ENCODE data around the gene PROSER2.

Gene PROSER2

DNA sequence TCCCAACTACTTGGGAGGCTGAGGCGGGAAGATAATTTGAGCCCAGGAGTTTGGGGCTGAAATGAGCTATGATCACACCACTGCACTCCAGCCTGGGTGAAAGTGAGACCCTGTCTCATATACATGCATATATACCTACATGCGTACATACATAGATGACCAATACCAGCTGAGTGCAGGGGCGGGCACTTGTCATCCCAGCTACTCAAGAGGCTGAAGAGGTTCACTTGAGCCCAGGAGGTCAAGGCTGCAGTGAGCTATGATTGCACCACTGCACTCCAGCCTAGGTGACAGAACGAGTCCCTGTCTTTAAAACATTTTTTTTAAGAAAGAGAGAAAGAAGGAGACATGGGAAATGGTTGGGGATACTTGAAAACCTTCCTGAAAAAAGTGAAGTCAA lies 17.4 kb upstream of the PROSER2 start:
- DNase-seq, result no peak

DNA sequence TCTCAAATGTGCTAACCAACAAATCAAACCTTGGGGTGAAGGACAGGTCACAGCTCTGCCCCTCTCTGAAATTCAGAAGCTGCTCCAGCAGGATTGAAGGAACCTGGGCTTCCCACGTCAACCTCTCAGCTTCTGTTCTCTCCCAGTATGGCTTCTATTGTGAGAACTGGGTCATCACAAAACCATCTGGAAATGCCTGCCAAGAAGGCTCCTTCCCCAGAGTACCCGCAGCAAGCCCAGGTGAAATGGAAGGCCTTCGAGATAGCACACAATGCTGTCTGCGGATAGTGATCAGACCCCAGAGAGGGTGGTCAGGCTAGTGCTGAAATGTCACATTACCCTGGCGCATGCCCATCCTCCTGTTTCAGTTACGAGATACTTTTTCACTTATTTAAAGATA lies 16.4 kb upstream of the PROSER2 start:
- DNase-seq, result no peak

DNA sequence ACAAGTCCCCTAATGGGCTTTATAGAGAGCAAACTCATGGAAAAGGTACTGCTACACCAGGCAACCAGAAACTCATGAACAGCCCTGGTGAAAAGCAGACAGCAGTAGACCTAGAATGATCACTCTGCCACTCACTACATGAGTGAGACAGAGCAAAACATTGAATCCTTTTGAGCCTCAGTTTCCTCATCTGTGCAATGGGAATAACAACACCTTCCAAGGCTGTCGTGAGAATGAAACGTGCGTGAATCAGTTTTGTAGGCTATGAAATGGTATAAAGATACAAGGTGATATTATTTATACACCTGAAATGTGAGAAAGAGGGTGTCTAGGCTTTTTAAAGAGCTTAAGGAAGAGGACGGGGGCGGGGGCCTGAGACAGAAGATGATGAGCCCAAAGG lies 14.3 kb upstream of the PROSER2 start:
- no peak for DNase-seq

DNA sequence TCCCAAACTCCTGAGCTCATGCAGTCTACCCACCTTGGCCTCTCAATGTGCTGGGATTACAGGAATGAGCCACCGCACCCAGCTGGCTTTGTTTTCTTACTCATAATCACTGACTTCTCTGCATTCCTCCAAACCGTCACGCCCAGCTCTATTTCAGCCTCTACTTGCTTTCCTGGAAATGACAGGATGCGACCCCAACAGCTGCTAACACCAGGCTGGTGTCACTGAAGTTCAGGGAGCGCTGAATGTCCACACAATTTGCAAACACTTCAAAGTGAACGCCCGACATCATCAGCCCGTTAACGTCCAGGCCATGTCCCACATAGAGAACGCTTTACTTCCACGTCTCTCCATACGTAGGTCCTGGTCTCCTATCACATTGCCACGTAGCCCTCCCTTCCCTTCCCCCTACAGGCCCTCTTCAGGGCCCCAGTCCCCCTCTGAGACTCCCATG lies 12.8 kb upstream of the PROSER2 start:
- DNase-seq, result no peak

DNA sequence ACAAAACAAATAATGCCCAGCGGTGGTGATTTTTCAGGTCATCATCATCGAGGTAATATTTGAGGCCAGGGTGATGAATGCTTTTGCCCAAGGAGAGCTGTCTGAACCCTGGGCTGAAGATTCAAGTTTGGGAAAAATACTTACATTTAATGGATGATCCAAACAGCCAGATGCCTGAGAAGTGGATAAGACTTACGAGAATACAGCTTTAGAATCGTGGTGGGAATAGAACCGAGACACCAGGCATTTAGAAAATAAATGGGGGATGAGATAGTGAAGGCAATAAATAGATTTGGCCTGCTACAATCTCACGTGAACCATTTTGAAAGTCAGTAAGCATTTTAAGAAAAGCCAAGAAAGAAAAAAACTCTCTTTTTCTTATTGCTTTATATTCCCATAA lies 12.2 kb upstream of the PROSER2 start:
- DNase-seq, result no peak

DNA sequence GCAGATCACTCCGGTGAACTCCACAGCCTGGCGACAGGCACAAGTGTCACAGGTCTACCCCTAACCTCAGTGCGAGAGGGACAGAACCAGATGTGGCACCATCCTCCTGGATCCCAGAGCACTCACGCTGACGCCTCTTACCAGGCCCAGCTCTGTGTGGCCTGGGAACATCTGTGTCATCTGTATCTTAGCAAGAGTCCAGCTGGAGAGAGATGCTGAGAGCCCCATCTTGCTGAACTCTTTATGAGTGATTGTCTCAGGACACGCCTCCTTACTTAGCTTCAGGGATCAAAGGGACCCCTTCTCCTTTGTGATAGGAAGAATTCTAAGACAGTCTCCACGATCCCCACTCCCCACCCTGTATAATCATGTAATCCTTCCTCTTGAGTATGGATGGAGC lies 10.0 kb upstream of the PROSER2 start:
- DNase-seq, result no peak

DNA sequence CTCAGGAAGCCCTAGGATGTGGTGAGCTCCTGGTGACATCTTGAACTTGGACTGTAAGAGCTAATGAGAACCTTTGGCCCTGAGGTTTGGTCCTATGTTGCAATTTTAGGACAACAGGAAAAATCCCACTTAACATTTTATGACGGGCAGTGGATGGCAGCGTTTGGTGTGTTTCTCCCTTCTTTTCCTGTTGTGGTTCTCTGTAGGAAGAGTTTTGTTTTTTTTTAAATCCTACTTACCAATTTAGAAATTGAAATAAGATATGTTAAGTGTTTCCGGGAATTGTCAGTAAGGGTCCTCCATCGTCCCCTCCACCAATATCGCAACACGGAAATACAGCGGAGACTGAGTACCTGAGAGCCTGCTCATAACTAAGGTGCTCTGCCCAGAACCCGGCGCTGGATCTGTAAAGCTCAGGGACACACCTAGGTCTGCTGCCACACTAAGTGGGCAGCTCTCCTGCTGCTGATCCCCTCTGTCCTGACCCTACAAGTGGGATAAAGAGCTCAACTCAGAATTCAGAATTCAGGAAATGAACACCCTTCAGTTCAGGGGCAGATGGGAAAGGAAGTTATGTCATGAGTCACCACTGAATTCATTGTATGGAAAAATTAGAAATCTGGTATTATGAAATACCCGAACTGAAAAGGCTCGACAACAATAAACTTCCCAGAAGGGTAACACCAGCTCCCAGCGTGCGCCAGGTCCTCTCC lies 9.1 kb upstream of the PROSER2 start:
- no peak for DNase-seq

DNA sequence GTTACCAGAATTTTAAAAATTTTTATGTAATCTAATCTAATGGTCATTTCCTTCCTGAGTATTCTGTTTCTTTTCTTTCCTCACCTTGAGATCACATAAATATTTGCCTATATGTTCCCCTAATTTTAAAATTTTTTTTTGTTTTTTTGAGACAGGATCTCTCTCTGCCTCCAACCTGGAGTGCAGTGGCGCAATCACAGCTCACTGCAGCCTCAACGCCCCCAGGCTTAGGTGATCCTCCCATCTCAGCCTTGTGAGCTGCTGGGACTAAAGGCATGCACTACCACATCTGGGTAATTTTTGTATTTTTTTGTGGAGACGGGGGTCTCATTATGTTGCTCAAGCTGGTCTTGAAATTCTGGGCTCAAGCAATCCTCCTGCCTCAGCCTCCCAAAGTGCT lies 4.1 kb upstream of the PROSER2 start:
- DNase-seq, result no peak

DNA sequence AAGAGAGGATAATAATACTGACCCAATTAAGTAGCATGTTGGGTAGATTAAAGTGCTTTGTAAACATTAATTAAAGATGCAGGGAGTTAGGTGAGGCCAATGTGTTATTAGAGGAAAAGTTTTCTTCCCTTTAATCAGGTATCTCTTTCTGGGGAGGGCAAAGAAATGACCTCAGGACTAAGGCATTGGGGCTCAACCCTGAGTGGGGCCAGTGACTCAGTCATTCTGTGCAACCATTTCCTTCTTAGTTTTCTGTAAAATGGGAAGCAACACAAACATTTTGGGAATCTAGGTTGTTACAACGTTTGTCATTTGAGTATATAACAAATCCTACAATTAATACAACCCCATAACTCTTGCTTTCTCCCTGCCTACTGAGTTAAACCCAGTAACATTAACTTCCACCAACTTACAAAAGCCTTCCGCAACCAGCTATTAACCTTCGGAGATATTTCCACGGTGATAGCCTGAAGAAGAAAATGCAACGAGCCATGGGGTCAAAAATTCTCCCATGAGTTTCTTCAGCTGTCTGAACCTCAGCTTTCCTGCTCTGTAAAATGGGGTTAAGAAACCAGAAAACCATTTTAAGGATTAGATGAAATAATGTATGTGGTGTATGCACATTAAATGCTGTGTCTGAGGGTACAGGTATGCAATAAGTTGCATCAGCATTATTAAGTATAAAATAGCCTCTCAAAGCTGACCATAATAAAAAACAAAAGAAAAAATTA lies 965 bp upstream of the PROSER2 start:
- DNase-seq, result no peak

DNA sequence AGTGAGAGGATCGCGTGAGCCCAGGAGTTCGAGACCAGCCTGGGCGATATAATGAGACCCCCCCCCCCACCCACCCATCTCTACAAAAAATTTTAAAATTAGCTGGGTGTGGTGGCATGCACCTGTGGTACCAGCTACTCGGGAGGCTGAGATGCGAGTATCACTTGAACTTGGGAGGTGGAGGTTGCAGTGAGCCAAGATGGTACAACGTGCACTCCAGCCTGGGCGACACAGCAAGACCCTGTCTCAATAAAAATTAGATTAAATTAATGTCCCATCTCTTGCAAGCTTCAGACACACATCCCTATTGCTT lies 391 bp upstream of the PROSER2 start:
- no peak for DNase-seq

DNA sequence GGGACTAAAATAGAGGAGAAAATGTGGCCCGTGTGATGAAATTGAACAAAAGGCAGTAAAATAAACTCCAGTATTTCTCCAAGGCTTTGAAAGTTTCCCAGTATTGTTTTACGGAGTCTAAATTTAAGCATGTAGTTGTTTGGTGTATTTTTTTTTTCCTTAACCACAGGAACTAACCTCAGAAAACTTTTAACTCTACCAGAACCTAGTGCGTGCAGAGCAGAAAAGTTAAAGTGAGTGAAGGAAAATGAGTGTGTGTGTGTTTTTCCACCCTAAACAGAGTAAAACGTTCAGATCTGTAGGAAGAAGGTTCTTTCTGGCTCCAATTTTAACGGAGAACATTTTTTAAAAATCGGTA lies 812 bp downstream of the PROSER2 start:
- DNase-seq, result no peak

DNA sequence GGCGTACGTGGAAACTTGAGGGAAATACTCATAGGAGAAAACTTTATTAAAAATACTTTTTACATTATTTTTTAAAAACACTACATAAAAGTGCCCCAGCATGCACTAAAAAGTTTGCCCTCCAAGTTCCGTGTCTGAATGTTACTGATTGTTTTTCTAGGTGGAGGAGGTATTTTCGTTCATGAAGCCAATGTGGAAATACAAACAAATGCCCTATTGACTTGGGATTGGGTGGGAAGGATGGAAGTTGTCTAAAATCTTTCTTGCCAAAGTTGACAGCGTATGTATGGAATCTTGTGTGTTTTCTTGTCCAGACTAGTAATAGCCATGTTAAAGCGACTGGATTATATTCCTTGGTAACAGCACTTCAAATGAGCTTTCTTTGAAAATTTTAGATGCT lies 1.2 kb downstream of the PROSER2 start:
- DNase-seq, result no peak

DNA sequence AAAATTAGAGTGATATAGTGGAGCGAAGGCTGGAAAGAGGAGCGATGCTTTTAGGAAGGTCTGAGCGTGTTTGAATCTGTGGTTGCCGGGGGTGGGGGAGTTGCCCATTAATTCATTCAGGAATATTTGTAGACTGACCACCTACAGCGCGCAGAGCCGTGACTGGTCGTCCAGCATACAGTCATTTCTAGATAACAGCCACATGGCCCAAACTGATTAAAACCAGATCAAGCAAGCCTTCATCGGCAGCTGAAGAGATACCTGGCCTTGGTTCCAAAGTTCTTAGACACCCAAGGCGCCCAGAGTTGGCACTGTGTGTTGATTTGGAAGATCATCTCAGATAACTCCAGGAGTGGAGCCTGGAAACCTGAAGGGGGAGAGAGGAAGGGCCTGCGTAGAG lies 1.7 kb downstream of the PROSER2 start:
- DNase-seq, result no peak

DNA sequence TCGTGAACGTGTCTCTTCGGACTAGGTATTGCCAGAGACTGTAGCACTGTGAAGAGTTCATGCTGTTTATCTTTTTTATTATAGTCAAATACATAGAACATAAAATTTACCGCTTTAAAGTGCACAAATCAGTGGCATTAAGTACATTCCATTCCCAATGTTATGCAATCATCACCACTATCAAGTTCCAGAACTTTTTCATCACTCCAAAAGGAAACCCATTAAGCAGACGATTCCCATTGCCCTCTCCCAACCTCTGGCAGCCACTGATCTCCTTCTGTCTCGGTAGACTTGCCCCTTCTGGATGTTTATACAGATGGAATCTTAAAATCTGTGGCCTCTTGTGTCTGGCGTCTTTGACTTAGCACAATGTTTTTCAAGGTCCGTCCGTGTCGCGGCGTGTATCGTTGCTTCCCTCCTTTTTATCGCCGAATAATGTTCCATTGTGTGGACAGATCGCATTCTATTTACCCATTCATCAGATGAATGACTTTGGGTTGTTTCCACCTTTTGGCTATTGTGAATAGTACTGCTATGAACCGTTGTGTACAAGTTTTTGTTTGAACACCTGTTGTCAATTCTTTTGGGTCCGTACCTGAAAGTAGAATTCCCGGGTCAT lies 2.7 kb downstream of the PROSER2 start:
- DNase-seq, result no peak

DNA sequence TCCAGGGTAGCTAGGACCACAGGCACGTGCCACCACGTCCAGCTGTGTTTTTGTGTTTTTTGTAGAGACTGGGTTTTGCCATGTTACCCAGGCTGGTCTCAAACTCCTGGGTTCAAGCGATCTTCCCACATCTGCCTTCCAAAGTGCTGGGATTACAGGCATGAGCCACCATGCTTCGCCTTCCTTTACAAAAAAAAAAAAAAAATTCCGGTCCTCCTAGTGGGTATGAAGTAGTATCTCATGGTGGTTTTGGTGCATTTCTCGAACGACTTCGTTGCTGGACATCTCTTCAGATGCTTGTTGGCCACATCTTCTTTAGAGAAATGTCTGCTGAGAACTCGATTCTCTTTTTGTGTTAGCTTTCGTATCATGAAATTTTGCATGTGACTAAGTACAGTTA lies 3.9 kb downstream of the PROSER2 start:
- DNase-seq, result no peak

DNA sequence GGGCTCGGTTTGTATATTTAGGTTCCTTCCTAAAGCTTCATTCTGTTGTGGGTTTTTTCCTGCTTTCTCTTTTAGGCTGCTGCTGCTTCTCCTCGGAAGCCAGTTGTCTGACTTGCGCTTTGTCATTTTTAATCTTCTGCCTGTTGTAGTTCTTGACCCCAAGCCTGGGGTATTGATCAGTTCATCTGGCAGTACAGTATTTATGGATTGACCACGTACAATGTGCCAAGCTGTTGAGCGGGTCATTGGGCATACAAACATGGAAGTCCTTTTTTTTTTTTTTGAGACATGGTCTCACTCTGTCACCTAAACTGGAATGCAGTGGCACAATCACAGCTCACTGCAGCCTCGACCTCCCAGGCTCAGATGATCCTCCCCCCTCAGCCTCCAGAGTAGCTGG lies 4.3 kb downstream of the PROSER2 start:
- DNase-seq, result no peak

DNA sequence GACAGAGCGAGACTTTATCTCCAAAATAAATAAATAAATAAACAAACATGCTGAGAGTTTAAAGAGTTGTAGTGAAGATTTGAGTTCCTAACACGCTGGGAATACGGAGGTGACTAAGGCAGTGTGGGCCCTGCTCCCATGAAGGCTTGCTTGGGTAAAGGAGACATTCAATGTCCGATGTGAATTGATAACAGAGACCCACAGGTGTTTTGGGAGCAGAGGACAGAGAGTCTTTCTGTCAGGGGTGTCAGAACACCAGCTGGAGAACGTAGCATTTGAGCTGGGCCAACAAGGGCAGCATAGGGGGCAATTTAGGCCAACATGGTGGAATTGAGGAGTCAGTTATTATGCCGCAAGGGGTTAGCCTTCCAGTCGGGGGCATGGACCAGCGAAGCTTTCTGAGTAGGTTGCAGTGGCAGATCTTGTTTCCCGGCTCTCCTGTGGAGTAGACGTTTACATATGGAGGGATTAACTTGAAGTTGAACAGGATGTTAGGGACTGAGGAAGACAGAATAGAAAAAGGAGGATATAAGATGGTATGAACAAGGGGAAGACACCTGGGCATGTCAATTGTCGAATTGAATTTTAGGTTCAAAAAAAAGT lies 5.6 kb downstream of the PROSER2 start:
- DNase-seq, result no peak

DNA sequence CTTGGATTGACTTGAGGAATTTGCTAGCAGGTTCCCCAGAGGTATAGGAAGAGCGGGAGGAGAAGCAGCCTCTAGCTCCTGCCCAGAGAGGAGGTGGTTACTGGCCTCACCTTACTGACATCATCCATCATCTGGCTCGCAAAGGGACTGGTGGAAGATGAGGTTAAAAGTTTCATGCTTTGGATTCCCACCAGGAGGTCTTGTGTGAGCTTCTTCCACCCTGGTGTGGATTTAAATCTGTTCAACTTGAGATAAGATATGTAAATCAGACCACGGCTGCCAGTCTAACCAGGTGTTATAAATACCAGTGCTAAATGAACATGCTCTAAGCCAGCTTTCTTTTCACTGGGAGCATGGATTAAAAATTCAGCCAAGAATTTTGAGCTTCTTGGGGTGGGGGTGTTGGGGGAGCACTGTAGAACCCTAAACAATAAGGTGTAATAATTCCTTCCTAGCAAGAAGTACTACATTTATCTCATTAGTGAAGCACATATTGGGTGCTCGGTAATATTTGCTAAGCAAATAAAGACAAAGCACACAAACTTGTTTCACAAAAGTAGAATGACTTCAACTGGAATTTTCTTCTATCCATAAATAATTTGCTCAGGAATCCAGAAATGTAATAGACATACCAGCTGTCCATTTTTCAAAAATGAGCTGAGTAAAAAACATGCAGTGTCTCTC lies 7.8 kb downstream of the PROSER2 start:
- DNase-seq, result no peak

DNA sequence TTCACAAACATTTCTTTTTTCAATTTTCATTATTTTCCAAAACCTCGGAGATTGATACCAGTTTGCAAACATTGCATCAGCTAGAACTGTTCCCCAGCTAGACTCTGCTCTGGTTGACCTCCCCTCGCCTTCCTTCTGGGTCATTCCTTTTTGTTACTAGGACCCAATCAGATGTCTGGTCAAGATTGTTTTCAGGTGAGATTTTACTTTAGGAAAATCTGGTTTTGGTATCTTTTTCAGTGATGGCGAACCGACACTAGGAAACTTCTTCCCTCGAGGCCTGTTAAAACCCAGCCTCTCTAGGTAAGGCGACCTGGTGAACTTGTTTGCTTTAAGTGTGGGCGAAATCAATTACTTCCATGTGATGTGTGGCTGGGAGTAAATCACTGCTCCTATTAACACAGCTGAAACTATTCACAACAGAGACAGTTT lies 8.4 kb downstream of the PROSER2 start:
- no peak for DNase-seq

DNA sequence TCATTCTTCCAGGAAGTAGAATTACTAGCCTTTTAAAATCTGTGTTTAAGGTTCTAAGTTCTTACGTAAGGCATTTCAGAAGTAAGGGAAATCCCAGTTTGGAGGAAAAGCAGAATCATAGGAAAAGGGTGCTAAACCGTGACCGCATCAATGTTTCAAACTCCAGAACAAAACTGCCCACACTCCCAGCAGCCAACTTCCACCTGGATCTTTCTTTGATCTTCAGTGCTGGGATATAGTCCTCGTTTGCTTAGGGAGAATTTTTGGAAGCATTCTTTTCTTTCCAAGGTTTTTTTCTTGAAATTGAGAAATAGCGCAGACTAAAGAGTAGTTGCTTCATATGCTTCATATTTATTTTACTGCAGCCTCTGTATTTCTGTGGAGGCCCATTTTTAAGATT lies 8.9 kb downstream of the PROSER2 start:
- no peak for DNase-seq

DNA sequence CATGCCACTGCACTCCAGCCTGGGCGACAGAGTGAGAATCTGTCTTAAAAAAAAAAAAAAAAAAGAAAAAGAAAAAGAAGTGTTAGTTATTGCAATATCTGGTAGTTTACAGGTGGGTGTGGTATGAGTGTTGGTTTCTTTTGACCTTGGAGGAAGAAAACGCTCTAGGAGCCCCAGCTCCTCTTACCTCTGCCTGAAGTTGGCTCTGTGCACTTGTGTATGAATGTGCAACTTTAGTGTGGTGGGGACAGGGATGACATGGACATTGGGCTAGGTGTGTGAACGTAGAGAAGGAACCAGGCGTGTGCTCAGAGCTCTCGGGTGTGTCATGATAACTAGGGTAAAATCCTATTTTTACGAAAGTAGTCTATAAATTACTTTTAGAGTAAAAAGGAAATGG lies 11.9 kb downstream of the PROSER2 start:
- DNase-seq, result no peak

DNA sequence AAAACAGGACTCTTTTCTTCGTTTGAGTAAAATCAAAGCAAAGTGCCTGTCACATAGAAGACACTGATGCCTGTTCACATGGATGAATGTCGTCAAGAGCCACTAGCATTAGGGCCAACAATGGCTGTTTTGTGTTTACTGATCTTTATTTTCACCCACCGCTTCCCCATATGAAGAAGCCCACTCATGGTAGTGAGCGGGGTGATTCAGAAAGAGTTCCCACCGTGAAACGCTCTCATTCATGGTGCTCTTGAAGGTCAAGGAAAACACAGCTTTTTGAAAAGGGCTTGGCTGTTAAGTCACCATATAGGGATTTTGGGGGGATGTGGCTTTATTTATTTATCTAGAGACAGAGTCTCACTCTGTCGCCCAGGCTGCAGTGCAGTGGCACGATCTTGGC lies 12.5 kb downstream of the PROSER2 start:
- DNase-seq, result no peak

DNA sequence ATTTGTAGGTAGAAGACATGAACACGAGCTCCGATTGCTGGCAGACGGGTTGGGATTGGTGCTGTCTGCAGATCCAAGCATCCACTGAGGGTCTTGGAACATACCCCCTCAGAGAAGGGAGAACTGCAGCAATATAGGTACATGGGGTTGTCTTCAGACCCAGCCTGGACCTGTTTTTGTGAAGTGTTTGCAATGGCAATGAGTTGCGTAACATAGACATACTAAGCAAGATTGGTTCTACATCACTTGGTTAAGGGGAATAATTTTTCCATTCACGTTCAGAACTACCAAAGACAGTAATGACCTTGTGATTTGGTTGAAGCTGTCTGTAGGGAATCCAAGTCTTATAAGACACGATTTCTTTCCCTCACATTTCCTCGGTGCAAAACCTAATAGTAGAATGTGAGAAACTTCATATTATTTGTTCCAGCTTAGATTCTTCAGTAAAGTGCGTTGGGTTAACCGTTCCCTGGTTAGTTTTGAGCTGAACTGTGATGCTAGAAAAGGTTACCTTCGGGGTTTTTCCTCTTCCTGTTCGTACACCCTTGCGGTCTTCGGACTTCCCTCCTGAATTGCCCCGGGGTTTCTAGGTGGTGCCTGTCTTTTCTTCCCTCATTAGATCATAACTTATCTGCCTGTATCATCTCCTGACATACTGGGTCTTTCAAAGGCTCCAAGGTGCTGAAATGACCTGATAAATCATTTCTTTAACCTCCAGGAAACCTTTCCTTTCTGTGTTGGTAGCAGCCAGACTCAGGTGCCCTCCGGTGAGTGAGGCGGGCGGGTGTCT lies 14.4 kb downstream of the PROSER2 start:
- DNase-seq, result no peak
